ENCODE measurements around the gene HM13. TPM values are rescaled to one million over a fixed set of nuclear protein-coding genes. Genes with fewer than 3 reads are reported as not detected.

The HM13 gene
- total and polyA plus RNA-seq, 9 of the 15 experiments (the other 6 are each of a cell fraction or from before 2014, with no cell fraction given) = 7.7 to 136 (median 74.5) TPM

DNA sequence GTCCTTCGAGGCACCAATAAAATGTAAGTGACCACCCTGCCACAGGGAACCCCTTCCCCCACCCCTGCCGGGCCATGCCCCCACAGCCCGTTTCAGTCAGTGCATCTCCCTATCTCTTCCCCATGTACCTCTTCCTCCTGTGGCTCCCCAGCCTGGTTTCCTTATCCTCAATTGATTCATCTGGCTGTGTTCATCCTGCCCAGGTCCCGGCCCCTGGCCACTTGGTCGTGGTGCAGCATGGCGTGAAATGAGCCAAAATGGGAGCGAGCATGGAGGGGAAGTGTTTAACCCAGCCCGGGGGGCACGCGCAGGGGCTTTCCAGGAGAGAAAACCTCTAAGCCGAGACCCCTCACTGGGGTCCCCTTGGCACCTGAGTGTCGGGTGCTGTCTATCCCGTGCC is 35.9 kb downstream of the HM13 start:
- Histone ChIP-seq H3K4me2 (ENCODE audit: insufficient read depth, low read length) (no peak overlapping the region), H3K27me3 (ENCODE audit: control insufficient read depth in 2 of 2, insufficient read depth in 2 of 2, low read length in 2 of 2) (no peaks in the 10 kb centered on the region), H3K4me1 (replicated peaks in 1 of 2; ENCODE audit: control insufficient read depth in 2 of 2, insufficient read depth in 2 of 2, low read length in 2 of 2) (peaks cover 1 to 15% of the 10 kb centered on the region in 2 experiments; a peak in 4 of 5 replicates), H3K79me2 (ENCODE audit: control insufficient read depth, insufficient read depth, low read length) (peaks cover 36% of the 10 kb centered on the region), H4K20me1 (replicated peaks; ENCODE audit: control insufficient read depth, insufficient read depth, low read length) (no peaks in the 10 kb centered on the region; the same call in 1 of the 2 replicates), H3K4me3 (no peak overlapping the region), H3K9ac (ENCODE audit: insufficient read depth in 1 of 2, low read depth in 2 of 2, low read length in 2 of 2) (0 out of 4 replicates have a peak overlapping the region, but pooled peaks of 1 of the 2 experiments have one; percentile 4), H3K9me1 (ENCODE audit: control insufficient read depth, insufficient read depth, low read length) (peaks cover under 1% of the 10 kb centered on the region), H2AFZ (ENCODE audit: low read depth, low read length) (no peak overlapping the region), H3K36me3 (ENCODE audit: control insufficient read depth, insufficient read depth, low read length) (peaks cover 89% of the 10 kb centered on the region; the same call in 2 of the 3 replicates), H3K9me3 (replicated peaks; ENCODE audit: control insufficient read depth, insufficient read depth, low read depth, low read length) (no peaks in the 10 kb centered on the region), H3K27ac (ENCODE audit: extremely low read depth, low read depth, low read length) (no peak overlapping the region)
- FAIRE-seq (no peak), ATAC-seq (no peak), DNase-seq (ENCODE audit: extremely low read depth in 1 of 4, low spot score in 3 of 4) (no peak)
- no TSS peak for BruUV-seq (replicated peaks)
- intact Hi-C loops (cut with micrococcal nuclease) = no loop called here
- 96% methylated on average over 10 of the region's 13 CpGs for WGBS (ENCODE audit: insufficient coverage, low coverage, missing lambda C conversion rate)
- in situ Hi-C loops (cut with MboI) = no loop called here
- ChIA-PET POLR2A (interaction anchor here (1.0 kb wide), 1 partner anchor 9 kb away, joined by 5 read pairs; no protein-coding TSS in a partner anchor), CTCF (ENCODE audit: low intra/inter-chr PET ratio) (no interaction called here)
- TF ChIP-seq NRF1 (conservative IDR thresholded peaks at IDR 0.05 in 1 of 2, IDR thresholded peaks at IDR 0.05 in 1 of 2) = no peak
- TF ChIP-seq, protein P1, sequence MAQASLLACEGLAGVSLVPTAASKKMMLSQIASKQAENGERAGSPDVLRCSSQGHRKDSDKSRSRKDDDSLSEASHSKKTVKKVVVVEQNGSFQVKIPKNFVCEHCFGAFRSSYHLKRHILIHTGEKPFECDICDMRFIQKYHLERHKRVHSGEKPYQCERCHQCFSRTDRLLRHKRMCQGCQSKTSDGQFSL (CRISPR knock-in tag; IDR thresholded peaks at IDR 0.05) = no peak
- TF ChIP-seq, protein P1 (tag; IDR thresholded peaks at IDR 0.05) = no peak
- TF ChIP-seq SIRT6 (IDR thresholded peaks at IDR 0.05; ENCODE audit: low read depth, low read length) = no peak
- no peak for TF ChIP-seq NFE2 (IDR thresholded peaks at IDR 0.05; ENCODE audit: low read depth)
- TF ChIP-seq RREB1 (CRISPR knock-in tag; IDR thresholded peaks at IDR 0.05) = no peak
- no peak for TF ChIP-seq NR1H2 (CRISPR knock-in tag; IDR thresholded peaks at IDR 0.05)
- TF ChIP-seq, protein P2, sequence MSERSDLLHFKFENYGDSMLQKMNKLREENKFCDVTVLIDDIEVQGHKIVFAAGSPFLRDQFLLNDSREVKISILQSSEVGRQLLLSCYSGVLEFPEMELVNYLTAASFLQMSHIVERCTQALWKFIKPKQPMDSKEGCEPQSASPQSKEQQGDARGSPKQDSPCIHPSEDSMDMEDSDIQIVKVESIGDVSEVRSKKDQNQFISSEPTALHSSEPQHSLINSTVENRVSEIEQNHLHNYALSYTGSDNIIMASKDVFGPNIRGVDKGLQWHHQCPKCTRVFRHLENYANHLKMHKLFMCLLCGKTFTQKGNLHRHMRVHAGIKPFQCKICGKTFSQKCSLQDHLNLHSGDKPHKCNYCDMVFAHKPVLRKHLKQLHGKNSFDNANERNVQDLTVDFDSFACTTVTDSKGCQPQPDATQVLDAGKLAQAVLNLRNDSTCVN (CRISPR knock-in tag; IDR thresholded peaks at IDR 0.05) = no peak
- TF ChIP-seq ZNF354B (CRISPR knock-in tag; IDR thresholded peaks at IDR 0.05) = no peak
- TF ChIP-seq, protein P3, sequence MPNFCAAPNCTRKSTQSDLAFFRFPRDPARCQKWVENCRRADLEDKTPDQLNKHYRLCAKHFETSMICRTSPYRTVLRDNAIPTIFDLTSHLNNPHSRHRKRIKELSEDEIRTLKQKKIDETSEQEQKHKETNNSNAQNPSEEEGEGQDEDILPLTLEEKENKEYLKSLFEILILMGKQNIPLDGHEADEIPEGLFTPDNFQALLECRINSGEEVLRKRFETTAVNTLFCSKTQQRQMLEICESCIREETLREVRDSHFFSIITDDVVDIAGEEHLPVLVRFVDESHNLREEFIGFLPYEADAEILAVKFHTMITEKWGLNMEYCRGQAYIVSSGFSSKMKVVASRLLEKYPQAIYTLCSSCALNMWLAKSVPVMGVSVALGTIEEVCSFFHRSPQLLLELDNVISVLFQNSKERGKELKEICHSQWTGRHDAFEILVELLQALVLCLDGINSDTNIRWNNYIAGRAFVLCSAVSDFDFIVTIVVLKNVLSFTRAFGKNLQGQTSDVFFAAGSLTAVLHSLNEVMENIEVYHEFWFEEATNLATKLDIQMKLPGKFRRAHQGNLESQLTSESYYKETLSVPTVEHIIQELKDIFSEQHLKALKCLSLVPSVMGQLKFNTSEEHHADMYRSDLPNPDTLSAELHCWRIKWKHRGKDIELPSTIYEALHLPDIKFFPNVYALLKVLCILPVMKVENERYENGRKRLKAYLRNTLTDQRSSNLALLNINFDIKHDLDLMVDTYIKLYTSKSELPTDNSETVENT (CRISPR knock-in tag; IDR thresholded peaks at IDR 0.05) = no peak
- no peak for TF ChIP-seq KDM4B (IDR thresholded peaks at IDR 0.05; ENCODE audit: borderline replicate concordance in 2 of 2, low read depth in 1 of 2)
- TF ChIP-seq ELF1 (tag; IDR thresholded peaks at IDR 0.05) = no peak
- TF ChIP-seq ZNF23 (CRISPR knock-in tag; IDR thresholded peaks at IDR 0.05) = no peak
